GM21576 (cell line): ENCODE measurements around the gene PRR16.
"Not testable (repeated sequence)": the region's sequence is repeated elsewhere in the genome, so short reads cannot be mapped to it uniquely, and the experiment has no call there.

Source experiments
- ATAC-seq: cut with Tn5 transposase; IDR thresholded peaks from one replicate; pipeline ENCODE4 v1.9.1; 2021; ENCODE audit warnings: mild to moderate bottlenecking, moderate library complexity; ENCODE audit not compliant: unreplicated experiment

PRR16 gene

DNA sequence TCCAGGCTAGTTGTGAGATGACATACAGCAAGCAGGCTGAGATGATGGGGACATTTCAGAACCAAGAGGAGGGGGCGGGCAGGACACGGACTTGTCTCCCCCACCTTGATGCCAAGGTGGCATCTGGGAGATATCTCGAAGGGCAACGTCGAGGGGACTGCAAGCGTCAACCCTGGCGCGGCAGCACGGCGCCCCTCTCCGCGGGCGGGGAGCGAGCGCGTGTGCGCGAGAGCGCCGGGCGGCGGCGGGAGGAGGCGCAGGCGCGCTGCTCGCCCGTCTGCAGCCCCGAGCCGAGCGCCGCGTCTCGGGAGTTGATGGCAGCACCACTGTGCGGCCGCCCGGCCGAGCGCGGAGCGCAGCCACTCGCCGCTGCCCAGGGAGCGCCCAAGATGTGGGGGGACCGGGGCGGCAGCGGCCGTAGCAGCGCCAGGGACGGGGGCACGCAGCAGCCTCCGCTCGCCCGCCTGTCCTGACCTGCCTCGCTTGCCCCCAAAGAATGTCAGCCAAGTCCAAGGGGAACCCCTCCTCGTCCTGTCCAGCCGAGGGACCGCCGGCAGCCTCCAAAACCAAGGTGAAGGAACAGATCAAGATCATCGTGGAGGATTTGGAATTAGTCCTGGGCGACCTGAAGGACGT is at the start of gene PRR16:
Gene PRR16, plus strand, starts transcription at position 310 of the 636 bp plus-strand sequence.
- ATAC-seq: peak; percentile 91

DNA sequence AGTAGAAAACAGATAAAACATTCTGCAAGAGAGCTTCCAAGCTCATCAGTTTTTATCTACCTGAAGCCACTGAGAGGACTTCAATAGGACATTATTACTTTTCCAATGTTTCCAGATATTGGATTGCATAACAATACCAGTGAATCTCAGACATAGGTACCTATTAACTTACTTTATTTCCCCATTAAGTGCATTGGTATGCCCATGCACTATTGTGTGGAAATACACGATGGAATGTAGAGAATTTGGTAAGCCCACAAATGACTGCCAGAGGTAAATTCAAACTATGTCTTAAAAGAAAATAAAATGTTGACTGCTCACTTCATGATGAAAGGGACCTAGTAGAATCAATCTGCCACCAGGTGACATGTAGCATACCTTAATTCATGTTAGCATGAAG is 48.1 kb upstream of the PRR16 start:
- no peak for ATAC-seq

DNA sequence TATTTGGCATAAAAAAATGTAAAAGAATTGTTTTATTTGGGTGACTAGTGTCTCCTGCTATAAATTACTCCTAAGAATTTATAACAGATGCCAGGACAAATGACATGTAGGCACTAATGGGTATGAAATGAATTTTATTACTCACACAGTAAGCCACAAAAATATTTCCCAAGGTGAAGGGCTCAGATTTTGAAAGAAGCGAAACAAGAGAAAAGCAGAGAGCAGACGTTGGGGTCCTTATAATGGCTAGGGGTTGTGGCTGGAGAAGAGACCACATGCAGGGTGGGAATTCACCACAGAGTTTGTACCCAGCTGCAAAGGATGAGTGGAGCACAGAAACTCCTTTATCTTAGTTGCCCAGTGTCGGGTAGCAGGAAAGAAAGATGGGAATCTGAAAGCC is 45.0 kb upstream of the PRR16 start:
- no peak for ATAC-seq

DNA sequence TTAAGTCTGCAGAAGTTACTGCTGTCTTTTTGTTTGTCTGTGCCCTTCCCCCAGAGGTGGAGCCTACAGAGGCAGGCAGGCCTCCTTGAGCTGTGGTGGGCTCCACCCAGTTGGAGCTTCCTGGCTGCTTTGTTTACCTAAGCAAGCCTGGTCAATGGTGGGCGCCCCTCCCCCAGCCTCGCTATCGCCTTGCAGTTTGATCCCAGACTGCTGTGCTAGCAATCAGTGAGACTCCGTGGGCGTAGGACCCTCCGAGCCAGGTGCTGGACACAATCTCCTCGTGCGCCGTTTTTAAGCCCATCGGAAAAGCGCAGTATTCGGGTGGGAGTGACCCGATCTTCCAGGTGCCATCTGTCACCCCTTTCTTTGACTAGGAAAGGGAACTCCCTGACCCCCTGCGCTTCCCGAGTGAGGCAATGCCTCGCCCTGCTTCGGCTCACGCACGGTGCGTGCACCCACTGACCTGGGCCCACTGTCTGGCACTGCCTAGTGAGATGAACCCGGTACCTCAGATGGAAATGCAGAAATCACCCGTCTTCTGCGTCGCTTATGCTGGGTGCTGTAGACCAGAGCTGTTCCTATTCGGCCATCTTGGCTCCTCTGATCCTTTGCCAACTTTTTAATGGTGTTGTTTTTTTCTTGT is 37.3 kb upstream of the PRR16 start:
- ATAC-seq: not testable (repeated sequence)

DNA sequence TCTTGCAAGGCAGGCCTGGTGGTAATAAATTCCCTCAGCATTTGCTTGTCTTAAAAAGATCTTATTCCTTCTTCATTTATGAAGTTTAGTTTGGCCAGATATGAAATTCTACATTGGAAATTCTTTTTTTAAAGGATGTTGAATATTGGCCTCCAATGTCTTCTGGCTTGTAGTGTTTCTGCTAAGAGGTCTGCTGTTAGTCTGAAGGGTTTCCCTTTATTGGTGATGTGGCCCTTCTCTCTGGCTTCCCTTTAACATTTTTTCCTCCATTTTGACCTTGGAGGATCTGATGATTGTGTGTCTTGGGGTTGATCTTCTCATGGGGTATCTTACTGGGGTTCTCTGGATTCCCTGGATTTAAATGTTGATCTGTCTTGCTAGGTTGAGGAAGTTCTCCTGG is 33.5 kb upstream of the PRR16 start:
- ATAC-seq: no peak

DNA sequence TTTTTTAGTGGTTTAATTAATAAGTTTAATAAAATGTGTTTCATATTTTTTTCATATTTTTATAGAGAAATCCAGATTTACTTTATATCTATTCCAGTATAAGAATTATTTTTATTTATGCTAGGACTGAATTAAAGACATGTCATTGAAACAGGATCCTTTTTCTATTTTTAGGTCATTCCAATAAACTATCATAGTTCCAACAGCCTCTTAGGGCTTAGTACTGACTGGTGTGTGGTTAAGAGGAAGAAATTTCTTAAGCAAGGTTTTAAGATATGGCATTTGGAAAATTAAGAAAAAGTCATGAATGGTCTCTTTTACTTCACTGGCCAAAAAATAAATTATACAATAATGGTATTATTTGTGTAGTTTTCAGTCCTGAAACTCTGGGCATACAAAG is 31.2 kb upstream of the PRR16 start:
- ATAC-seq: no peak

DNA sequence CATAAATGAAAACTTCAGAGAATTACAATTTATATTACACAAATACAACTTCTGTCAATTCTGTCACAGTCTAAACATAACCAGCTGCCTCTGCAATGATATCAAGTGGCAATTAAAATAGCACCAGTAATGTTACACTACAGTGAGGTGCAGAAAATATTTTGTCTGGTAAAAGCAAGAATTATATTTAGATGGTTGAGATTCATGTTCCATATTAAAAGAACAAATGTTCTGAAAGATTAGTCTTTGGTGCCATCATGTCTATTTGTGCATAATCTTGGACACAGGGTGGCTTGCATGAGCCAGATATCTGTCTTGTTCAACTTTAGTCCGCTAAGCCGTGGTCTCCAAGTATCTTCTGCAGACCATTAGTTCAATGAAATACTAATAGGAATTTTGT is 29.0 kb upstream of the PRR16 start:
- no peak for ATAC-seq

DNA sequence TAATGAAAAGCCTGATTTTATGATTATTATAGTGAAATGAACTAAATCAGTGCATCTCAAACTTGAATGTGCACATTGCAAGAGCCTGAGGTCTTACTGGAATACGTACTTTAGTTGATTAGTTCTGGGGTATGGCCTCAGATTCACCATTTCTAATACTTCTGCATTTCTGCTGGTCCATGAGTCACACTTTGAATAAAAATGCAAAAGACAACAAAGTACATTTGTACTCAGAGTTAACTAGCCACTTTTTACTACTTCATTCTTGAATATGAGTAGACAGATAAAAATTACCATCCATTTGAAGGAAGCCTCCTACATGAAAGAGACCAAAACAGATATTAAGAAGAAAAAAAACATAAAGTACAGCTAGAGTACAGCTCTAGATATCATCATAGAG is 27.1 kb upstream of the PRR16 start:
- no peak for ATAC-seq

DNA sequence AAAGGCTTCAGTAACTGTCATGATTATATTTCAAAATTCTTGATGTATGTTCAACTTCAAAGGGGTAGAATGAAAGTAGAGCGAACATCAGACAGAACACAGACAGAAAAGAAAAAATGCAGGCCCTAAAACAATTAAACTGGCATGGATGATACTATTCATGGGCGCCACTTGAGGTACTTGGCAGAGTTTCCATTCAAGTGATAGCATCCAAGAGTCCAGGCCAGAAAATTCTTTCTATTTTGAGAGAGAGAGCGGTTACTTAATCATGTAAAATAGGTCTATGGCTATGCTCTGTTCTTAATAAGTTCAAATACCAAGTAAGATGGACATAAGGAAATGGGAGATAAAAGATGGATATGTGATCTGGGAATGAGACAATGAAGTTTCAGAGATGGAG is 21.4 kb upstream of the PRR16 start:
- ATAC-seq: no peak

DNA sequence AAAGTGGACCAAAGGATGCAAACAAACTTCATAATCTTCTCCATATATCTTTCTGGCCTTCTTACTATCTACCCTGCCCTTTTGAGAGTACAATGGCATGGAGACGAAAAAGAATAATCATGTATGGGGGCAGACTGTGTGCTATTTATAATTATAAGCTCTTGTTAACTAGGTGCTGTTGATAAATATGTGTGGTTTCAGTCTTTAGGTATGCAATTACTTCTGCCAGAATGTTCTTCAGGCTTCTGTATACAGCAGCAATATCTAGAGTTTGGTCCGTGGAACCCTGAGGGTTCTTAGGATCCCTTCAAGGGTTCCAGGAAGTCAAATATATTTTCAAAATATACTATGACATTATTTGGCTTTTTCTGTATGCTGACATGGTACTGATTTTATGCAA is 20.5 kb upstream of the PRR16 start:
- no peak for ATAC-seq

DNA sequence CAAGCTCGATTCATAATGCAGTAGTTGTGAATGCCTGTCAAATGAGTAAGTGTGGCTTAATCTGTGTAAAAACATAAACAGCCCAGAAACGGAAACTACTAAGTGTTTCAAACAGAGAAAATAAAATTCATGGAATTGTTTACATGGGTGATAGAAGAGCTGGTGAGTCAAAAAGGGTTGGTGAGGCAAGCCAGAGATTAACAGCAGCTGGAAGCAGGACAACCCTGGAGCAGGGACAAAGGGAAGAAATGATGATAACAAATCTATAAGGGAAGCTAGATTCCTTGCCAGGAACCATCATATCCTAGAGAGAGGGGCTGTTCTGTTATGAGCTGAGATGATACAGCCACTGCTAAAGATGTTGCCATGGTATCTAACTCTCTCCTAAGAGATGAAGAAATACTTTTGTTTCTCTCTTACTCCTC is 18.0 kb upstream of the PRR16 start:
- no peak for ATAC-seq

DNA sequence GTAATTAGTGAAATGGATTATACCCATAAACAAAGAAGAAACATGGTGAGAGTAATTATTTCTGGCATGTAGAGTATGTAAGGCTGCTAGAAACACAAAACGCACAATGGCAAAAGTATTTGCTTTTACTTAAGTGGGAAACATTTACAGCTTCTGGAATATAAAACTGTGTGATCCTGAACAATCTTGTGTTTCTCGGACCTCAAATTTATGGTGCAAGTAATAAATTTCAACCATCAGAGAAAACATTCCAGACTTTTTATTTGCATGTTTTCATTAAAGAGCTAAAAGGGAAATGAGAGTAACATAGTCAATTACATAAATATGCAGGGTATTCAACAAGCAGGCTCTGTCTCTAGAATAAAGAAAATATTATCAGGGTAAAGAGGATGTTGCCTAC is 17.2 kb upstream of the PRR16 start:
- ATAC-seq: no peak

DNA sequence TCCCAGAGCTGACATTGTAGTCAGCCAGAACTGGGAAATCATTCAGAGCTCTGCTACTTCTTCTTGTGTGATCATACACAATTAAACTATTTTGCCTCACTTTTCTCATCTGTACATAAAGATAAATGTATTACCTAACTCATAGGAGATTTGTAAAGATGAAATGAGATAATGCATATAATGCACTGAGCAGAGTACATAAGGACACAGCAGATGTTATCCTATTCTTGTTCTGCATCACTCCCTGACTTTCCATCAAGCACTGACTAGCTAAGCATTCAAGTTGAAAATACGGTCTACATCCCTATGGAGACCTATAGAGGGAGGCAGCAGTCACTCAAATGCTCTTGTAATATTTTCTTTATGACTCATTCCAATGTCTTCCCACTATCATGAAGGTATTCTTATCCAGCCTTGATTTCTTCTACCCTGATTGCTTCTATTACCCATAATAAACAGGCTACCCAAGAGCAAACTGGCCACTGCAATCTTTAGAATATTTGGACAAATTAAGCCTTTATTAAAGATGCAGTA is 16.3 kb upstream of the PRR16 start:
- ATAC-seq: no peak

DNA sequence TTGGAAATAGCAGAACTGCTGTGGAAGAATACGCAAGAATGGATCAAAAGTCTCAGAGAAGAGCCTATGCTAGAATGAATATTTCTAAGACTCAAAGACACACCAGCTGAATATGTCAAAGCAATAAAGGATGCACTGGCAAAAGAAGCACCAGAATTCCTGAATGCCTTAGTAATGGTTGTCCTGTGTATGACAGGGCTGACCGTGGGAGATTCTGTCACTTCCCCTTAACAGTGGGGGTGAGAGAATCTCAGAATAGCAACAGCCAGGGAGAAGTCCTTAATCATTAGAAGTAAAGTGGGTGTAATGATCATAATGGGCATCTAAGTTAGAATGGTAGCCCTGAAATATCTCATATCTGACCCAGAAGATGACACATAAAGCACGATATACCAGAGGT is 14.6 kb upstream of the PRR16 start:
- ATAC-seq: no peak

DNA sequence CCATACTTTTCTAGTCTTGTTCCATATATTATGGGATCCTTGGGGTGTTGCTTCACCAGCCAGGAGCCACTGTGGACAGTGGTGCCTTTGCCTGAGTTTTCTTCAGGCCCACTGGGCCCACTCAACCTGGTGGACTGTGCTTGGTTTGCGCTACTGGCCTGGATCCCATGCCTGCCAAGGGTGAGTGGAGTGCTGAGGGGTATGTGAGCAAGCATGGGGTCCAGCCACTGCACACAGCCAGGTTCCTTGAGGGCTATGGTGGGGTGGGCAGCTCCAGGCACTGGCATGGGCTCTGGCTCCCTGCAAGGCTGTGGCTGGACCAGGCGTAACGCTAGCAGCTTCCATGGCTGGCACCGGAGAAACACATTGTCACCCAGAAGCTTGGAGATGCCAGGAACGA is 13.2 kb upstream of the PRR16 start:
- ATAC-seq: no peak

DNA sequence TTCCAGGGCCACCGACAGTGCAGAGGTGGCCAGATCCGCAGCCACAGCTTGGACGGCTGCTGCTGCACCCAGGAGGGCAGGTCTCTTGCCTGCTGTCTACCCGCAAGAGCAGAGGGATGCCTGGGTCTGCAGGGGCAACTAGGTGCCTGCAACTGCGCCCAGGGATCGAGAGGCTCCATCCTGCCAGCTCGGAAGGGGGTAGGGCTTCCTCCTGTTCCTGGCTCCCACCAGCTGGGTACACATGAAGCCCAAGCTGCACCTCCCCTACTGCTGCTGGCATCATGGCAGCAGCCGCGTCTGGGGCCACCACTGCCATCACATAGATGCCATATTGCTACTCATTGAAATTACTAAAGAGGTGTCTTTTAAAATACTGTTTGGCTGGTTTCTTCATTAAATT is 12.7 kb upstream of the PRR16 start:
- ATAC-seq: no peak

DNA sequence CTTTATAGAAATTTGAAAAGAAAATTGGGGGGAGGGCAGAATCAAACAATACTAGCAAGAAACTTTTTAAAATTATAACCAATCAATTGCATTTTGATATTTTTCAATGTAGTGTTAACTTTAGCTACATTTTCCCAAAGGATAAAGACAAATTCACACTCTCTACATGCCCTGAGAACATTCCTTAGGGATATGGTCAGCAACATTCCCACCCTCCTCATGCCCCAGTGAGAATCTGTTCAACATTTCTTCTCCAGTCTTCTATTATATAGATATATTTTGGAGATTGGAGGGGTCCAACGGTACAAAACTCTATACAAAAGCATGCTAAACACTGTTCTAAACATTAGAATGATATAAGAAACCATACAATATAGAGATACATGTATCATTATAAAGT is 11.6 kb upstream of the PRR16 start:
- no peak for ATAC-seq

DNA sequence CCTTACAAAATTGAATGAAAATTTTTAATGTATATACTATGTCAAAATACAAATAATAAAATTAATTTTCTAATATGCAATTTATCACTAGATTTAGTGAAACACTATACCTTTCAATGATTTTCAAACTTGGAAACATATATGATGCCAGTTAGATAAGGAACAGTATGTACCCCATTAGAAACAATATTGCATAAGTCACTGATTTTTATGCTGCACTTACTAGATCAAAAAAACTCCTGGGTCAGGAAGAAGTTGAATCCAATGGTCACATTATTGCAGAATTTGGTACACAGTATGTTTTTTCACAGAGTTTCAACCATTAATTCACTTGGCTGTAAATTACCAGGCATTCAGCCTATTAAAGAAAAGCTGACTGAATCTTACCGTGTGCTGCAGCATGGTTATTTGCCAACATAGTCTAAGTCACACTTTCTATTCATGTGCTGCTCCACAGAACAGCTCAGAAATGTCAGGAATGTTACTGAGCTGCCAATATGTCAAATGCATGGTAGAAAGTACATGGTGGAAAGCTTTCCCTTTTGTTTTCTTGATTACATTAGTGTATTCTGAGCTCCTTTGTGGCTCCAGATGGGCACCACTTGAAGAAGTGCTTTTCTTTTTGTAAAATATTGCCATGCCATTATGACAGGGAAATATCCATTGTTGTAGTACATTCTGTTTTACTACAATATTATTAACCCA is 9.9 kb upstream of the PRR16 start:
- ATAC-seq: no peak

DNA sequence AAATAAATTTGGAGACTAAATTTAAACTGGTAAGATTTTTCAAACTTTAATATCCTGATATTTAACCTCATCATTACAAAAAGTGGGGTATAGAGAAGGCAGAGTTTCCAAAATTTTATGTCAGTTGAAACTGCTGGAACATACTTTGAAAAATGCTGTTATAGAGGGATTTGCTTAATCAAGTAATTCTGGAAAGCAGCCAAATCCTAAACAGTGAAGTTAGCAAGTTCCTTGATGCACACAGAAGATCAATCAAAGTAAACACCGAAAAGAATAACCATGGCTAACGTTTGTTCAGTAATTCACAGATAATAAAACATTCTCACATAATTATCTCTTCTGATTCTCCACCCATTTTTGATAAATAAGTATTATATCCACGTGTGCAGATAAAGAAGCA is 8.1 kb upstream of the PRR16 start:
- no peak for ATAC-seq

DNA sequence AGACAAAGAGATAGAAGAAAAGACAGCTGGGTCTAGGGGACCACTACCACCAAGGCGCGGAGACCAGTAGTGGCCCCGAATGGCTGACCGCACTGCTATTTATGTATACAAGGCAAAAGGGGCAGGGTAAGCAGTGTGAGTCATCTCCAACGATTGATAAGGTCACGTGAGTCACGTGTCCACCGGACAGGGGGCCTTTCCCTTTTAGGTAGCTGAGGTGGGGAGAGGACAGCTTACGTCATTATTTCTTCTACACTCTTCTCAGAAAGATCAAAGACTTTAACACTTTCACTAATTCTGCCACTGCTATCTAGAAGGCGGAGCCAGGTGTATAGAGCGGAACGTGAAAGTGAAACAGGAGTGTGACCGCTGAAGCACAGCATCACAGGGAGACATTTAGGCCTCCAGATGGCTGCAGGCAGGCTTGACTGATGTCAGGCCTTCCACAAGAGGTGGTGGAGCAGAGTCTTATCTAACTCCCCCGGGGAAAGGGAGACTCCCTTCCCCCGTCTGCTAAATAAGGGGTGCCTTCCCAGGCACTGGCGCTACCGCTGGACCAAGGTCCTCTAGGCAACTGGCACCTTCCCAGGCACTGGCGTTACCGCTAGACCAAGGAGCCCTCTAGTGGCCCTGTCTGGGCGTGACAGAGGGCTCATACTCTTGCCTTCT is 6.1 kb upstream of the PRR16 start:
- ATAC-seq: peak; percentile 91

DNA sequence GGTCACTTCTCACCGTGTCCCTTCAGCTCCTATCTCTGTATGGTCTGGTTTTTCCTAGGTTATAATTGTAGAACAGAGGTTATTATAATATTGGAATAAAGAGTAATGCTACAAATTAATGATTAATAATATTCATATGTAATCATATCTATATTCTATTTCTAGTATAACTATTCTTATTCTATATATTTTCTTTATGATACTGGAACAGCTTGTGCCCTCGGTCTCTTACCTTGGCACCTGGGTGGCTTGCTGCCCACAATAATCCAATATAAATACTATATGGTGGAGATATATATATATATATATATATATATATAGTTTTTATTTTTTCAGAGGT is 5.6 kb upstream of the PRR16 start:
- ATAC-seq: not testable (repeated sequence)

DNA sequence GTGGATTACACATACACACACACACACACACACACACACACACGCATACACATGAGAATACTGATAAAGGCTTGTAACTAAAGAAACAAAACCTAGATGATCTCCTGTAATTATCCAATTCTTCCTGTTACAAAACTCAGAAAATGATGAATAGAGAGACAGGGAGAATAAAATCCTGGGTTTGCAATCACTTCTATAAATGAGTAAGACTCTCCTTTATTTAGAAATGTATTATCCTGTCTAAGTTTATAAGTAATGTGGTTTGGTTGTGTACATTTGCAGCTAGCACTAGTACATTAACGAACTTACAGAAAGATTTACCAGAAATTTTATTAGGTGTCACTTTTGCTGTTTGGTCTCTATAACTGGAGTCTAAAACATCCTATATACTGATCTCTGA is 2.8 kb upstream of the PRR16 start:
- ATAC-seq: no peak
